ENCODE data around the gene HOXB5.

The HOXB5 gene

DNA sequence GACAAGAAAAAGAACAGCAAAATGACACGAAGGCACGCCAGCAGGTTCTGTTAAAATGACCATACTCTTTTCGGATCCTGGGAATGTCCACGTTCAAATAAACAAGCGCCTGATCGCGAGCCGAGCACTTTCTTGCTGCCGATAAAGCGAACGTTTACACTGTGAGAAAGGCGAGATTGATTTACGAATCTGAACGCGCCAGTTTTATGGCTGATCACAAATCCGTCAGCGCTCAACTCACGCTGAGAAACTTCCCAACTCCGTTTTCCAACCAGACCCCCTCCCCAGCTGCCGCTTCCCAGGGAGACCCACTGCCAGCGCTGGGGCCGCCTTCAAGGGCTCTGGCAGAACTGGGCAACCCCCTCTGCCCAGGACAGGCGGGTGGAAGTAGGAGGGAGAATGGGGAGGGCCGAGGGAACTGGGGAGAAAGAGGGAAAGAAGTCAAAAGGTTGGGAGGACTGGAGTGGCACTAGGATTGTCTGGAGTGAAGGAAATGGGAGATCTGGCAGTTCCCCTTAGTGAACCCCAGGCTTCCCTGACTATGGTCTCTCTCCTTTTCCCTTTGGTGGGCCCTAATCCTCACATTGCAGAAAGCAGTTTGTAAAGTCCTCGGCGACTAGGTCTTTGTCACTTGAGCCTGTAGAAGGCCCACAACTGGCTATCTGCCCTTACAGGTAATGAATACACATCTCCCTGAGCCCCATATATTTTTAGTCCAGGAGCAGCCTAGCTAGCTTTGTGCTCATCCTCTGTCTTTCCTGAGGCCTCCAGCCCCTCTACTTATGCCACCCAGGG lies 22.4 kb downstream of the HOXB5 start (continued):
- TF ChIP-seq, protein P1, sequence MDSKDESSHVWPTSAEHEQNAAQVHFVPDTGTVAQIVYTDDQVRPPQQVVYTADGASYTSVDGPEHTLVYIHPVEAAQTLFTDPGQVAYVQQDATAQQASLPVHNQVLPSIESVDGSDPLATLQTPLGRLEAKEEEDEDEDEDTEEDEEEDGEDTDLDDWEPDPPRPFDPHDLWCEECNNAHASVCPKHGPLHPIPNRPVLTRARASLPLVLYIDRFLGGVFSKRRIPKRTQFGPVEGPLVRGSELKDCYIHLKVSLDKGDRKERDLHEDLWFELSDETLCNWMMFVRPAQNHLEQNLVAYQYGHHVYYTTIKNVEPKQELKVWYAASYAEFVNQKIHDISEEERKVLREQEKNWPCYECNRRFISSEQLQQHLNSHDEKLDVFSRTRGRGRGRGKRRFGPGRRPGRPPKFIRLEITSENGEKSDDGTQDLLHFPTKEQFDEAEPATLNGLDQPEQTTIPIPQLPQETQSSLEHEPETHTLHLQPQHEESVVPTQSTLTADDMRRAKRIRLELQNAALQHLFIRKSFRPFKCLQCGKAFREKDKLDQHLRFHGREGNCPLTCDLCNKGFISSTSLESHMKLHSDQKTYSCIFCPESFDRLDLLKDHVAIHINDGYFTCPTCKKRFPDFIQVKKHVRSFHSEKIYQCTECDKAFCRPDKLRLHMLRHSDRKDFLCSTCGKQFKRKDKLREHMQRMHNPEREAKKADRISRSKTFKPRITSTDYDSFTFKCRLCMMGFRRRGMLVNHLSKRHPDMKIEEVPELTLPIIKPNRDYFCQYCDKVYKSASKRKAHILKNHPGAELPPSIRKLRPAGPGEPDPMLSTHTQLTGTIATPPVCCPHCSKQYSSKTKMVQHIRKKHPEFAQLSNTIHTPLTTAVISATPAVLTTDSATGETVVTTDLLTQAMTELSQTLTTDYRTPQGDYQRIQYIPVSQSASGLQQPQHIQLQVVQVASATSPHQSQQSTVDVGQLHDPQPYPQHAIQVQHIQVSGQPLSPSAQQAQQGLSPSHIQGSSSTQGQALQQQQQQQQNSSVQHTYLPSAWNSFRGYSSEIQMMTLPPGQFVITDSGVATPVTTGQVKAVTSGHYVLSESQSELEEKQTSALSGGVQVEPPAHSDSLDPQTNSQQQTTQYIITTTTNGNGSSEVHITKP (tag by site-specific recombination; IDR thresholded peaks at IDR 0.05), result peak; percentile 91
- TF ChIP-seq, protein P2, sequence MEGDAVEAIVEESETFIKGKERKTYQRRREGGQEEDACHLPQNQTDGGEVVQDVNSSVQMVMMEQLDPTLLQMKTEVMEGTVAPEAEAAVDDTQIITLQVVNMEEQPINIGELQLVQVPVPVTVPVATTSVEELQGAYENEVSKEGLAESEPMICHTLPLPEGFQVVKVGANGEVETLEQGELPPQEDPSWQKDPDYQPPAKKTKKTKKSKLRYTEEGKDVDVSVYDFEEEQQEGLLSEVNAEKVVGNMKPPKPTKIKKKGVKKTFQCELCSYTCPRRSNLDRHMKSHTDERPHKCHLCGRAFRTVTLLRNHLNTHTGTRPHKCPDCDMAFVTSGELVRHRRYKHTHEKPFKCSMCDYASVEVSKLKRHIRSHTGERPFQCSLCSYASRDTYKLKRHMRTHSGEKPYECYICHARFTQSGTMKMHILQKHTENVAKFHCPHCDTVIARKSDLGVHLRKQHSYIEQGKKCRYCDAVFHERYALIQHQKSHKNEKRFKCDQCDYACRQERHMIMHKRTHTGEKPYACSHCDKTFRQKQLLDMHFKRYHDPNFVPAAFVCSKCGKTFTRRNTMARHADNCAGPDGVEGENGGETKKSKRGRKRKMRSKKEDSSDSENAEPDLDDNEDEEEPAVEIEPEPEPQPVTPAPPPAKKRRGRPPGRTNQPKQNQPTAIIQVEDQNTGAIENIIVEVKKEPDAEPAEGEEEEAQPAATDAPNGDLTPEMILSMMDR (tag by site-specific recombination; IDR thresholded peaks at IDR 0.05), result no peak
- TF ChIP-seq ZNF843 (tag by site-specific recombination; IDR thresholded peaks at IDR 0.05), result peak; percentile 95
- TF ChIP-seq, protein P3, sequence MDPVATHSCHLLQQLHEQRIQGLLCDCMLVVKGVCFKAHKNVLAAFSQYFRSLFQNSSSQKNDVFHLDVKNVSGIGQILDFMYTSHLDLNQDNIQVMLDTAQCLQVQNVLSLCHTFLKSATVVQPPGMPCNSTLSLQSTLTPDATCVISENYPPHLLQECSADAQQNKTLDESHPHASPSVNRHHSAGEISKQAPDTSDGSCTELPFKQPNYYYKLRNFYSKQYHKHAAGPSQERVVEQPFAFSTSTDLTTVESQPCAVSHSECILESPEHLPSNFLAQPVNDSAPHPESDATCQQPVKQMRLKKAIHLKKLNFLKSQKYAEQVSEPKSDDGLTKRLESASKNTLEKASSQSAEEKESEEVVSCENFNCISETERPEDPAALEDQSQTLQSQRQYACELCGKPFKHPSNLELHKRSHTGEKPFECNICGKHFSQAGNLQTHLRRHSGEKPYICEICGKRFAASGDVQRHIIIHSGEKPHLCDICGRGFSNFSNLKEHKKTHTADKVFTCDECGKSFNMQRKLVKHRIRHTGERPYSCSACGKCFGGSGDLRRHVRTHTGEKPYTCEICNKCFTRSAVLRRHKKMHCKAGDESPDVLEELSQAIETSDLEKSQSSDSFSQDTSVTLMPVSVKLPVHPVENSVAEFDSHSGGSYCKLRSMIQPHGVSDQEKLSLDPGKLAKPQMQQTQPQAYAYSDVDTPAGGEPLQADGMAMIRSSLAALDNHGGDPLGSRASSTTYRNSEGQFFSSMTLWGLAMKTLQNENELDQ (tag by site-specific recombination; IDR thresholded peaks at IDR 0.05; ENCODE audit: low read depth), result no peak
- peak; percentile 92 for TF ChIP-seq ZSCAN30 (tag by site-specific recombination; IDR thresholded peaks at IDR 0.05)
- TF ChIP-seq ZNF335 (tag by site-specific recombination; conservative IDR thresholded peaks at IDR 0.05), result peak; percentile 43; the same call in 1 of the 2 replicates
- TF ChIP-seq ZNF707 (tag by site-specific recombination; IDR thresholded peaks at IDR 0.05), result no peak
- TF ChIP-seq ZNF610 (tag by site-specific recombination; IDR thresholded peaks at IDR 0.05; ENCODE audit: borderline replicate concordance), result no peak
- TF ChIP-seq, protein P4, sequence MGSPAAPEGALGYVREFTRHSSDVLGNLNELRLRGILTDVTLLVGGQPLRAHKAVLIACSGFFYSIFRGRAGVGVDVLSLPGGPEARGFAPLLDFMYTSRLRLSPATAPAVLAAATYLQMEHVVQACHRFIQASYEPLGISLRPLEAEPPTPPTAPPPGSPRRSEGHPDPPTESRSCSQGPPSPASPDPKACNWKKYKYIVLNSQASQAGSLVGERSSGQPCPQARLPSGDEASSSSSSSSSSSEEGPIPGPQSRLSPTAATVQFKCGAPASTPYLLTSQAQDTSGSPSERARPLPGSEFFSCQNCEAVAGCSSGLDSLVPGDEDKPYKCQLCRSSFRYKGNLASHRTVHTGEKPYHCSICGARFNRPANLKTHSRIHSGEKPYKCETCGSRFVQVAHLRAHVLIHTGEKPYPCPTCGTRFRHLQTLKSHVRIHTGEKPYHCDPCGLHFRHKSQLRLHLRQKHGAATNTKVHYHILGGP (tag by site-specific recombination; IDR thresholded peaks at IDR 0.05), result no peak
- 0 out of 2 replicates have a peak, but pooled peaks have one; percentile 56 for TF ChIP-seq ZNF423 (tag by site-specific recombination; IDR thresholded peaks at IDR 0.05)
- no peak for TF ChIP-seq ZNF544 (tag by site-specific recombination; IDR thresholded peaks at IDR 0.05)
- TF ChIP-seq ZEB2 (tag by site-specific recombination; IDR thresholded peaks at IDR 0.05), result peak; percentile 86
- peak; percentile 23; the same call in 1 of the 2 replicates for TF ChIP-seq ZFP69B (tag by site-specific recombination; IDR thresholded peaks at IDR 0.05)
- TF ChIP-seq ZNF416 (tag by site-specific recombination; IDR thresholded peaks at IDR 0.05), result no peak
- peak; percentile 89 for TF ChIP-seq ZBTB8A (tag by site-specific recombination; IDR thresholded peaks at IDR 0.05)
- peak; percentile 34; the same call in 1 of the 2 replicates for TF ChIP-seq ZNF121 (tag by site-specific recombination; IDR thresholded peaks at IDR 0.05)
- no peak for TF ChIP-seq ZNF792 (tag by site-specific recombination; IDR thresholded peaks at IDR 0.05)
- no peak for TF ChIP-seq ZNF473 (tag by site-specific recombination; IDR thresholded peaks at IDR 0.05)
- peak; percentile 49; the same call in 1 of the 2 replicates for TF ChIP-seq YY1 (tag by site-specific recombination; IDR thresholded peaks at IDR 0.05)
- TF ChIP-seq, protein P5, sequence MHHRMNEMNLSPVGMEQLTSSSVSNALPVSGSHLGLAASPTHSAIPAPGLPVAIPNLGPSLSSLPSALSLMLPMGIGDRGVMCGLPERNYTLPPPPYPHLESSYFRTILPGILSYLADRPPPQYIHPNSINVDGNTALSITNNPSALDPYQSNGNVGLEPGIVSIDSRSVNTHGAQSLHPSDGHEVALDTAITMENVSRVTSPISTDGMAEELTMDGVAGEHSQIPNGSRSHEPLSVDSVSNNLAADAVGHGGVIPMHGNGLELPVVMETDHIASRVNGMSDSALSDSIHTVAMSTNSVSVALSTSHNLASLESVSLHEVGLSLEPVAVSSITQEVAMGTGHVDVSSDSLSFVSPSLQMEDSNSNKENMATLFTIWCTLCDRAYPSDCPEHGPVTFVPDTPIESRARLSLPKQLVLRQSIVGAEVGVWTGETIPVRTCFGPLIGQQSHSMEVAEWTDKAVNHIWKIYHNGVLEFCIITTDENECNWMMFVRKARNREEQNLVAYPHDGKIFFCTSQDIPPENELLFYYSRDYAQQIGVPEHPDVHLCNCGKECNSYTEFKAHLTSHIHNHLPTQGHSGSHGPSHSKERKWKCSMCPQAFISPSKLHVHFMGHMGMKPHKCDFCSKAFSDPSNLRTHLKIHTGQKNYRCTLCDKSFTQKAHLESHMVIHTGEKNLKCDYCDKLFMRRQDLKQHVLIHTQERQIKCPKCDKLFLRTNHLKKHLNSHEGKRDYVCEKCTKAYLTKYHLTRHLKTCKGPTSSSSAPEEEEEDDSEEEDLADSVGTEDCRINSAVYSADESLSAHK (tag by site-specific recombination; IDR thresholded peaks at IDR 0.05), result peak; percentile 97
- TF ChIP-seq HOXA7 (CRISPR knock-in tag; IDR thresholded peaks at IDR 0.05; ENCODE audit: borderline replicate concordance), result no peak
- TF ChIP-seq ZNF274 (IDR thresholded peaks at IDR 0.05; ENCODE audit: low read length), result no peak
- TF ChIP-seq ZNF274 (tag by site-specific recombination; IDR thresholded peaks at IDR 0.05; ENCODE audit: borderline replicate concordance), result no peak
- TF ChIP-seq ZNF510 (tag by site-specific recombination; IDR thresholded peaks at IDR 0.05; ENCODE audit: insufficient replicate concordance), result no peak
- no peak for TF ChIP-seq ZNF184 (tag by site-specific recombination; IDR thresholded peaks at IDR 0.05)
- TF ChIP-seq TCF7L2 (IDR thresholded peaks at IDR 0.05; ENCODE audit: borderline replicate concordance, low read depth, low read length), result peak; percentile 83; the same call in 1 of the 2 replicates
- no peak for TF ChIP-seq HOXC10 (CRISPR knock-in tag; IDR thresholded peaks at IDR 0.05)
- TF ChIP-seq ZNF138 (tag by site-specific recombination; IDR thresholded peaks at IDR 0.05; ENCODE audit: borderline replicate concordance), result no peak
- TF ChIP-seq HOXD13 (CRISPR knock-in tag; IDR thresholded peaks at IDR 0.05; ENCODE audit: borderline replicate concordance), result no peak
